HG03066 (cell line): Measurements from ENCODE around the gene ZMYM3.

ENCODE experiments used
- ATAC-seq: cut with Tn5 transposase; IDR thresholded peaks from one replicate; pipeline ENCODE4 v1.9.1; 2021; ENCODE audit warnings: low read depth; ENCODE audit not compliant: unreplicated experiment

The ZMYM3 gene

GRCh38 chrX:71214604-71215337 lies 39.2 kb downstream of the ZMYM3 start:
- no peak for ATAC-seq

- ATAC-seq, result no peak
Measured at GRCh38 chrX:71214152-71214551, 39.8 kb downstream of the ZMYM3 start.

- no peak for ATAC-seq
Measured at GRCh38 chrX:71212536-71212935, 41.4 kb downstream of the ZMYM3 start.

- no peak for ATAC-seq
Measured at GRCh38 chrX:71210816-71211215, 43.1 kb downstream of the ZMYM3 start.

- ATAC-seq, result no peak
Measured at GRCh38 chrX:71199252-71200008, 54.5 kb downstream of the ZMYM3 start.

GRCh38 chrX:71198066-71198465 lies 55.9 kb downstream of the ZMYM3 start:
- peak; percentile 78 for ATAC-seq

- ATAC-seq, result no peak
Measured at GRCh38 chrX:71195964-71196649, 57.8 kb downstream of the ZMYM3 start.

GRCh38 chrX:71191248-71191647 lies 62.7 kb downstream of the ZMYM3 start:
- ATAC-seq, result no peak
